HFF-Myc (cell line): ENCODE measurements around the gene ZSCAN1.

Source experiments
- DNase-seq: peaks from one replicate; pipeline ENCODE4 v3.0.0-alpha.2; 2011; ENCODE audit warnings: low read depth; ENCODE audit errors: extremely low read depth
- H3K4me3 ChIP-seq: replicated peaks from 2 replicates; pipeline ENCODE4 v1.5.1; 2011; ENCODE audit warnings: low read depth, mild to moderate bottlenecking, control low read depth, low read length
- TF ChIP-seq, protein P1 (sequence below): IDR thresholded peaks from 2 replicates; pipeline ENCODE4 v1.5.1; 2012; ENCODE audit warnings: mild to moderate bottlenecking, low read depth, low read length, control low read depth; ENCODE audit errors: missing control alignments

ZSCAN1 gene

DNA sequence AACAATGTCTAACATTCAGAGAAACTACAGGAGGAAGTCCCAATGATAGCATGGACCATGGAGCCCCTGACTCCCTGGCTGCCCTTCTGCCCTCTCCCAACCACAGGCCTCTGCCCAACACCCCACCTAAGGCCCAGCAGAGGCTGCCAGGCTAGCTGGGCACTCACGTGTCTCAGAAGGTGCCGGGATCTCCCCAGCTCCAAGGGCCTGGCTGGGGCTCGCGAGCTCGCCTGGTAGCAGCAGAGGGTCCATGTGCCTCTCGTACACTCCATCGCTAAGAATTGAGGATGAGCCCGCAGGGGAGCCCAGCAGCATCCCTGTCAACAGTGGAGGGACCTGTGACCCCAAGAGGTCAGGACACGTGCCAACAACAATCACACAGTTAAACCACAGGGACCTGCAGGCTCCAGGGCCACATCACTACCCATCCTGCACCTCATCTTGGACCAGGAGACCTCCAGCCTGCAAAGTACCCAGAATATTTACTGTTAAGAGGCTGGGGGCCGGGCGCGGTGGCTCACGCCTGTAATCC, 54.8 kb downstream of the ZSCAN1 start:
- TF ChIP-seq, protein P1, sequence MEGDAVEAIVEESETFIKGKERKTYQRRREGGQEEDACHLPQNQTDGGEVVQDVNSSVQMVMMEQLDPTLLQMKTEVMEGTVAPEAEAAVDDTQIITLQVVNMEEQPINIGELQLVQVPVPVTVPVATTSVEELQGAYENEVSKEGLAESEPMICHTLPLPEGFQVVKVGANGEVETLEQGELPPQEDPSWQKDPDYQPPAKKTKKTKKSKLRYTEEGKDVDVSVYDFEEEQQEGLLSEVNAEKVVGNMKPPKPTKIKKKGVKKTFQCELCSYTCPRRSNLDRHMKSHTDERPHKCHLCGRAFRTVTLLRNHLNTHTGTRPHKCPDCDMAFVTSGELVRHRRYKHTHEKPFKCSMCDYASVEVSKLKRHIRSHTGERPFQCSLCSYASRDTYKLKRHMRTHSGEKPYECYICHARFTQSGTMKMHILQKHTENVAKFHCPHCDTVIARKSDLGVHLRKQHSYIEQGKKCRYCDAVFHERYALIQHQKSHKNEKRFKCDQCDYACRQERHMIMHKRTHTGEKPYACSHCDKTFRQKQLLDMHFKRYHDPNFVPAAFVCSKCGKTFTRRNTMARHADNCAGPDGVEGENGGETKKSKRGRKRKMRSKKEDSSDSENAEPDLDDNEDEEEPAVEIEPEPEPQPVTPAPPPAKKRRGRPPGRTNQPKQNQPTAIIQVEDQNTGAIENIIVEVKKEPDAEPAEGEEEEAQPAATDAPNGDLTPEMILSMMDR, result no peak

DNA sequence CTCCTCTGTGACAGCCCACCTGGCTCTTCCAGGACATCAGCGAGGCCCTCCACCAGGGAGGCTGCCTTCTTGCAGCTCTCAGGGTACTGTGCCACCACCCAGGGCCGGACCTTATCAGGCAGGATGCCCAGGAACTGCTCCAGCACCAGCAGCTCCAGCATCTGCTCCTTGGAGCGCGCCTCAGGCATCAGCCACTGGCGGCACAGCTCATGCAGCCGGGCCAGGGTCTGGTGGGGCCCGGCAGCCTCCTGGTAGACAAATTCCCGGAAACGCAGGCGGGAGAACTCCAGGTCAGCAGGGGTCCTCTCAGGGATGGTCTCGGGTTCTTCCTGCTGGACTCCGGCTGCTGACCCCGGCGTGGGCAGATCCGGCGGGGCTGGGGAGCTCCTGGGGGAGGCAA, 56.0 kb downstream of the ZSCAN1 start:
- TF ChIP-seq, protein P1, result no peak

More for the DNA sequence above, 54.8 kb downstream of the ZSCAN1 start:
- no peak overlapping the region for H3K4me3 ChIP-seq
- DNase-seq, result no peak

DNA sequence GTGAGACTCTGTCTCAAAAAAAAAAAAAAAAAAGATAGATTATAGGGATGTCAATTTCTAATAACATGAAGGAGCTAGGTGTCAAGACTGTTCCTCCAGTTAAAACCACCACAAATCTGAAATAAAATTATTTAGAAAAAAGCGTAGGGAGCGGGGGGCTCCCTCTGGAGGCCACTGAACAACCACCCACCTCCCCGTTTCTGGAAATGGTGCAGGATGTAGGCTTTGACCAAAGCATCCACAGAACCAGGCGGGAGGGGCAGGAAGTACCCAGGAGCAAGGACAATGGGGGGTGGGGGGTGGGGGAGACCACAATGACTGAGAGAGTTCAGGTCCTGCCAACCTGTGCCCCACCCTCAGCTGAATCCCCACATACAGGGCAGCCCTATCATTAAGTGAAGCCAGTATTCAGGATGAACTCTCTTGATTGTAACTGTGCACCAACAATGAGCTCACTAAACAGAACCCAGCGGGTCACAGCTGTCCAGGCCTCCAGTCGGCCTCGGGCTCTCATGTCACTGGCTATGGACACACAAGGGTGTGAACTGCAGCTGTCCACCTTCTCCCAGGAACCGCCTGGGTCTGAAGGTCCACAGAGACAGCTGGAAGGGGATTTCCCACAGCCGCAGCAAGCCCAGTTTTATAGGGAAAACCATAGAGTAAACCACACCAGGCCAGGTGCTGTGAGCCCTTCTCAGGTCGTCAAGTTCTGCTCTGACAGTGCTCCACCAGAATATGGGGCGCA, 57.6 kb downstream of the ZSCAN1 start:
- no peak for DNase-seq
- TF ChIP-seq, protein P1, result no peak
- no peak overlapping the region for H3K4me3 ChIP-seq

More for the DNA sequence above, 56.0 kb downstream of the ZSCAN1 start:
- no peak for DNase-seq
- H3K4me3 ChIP-seq, result no peak overlapping the region

DNA sequence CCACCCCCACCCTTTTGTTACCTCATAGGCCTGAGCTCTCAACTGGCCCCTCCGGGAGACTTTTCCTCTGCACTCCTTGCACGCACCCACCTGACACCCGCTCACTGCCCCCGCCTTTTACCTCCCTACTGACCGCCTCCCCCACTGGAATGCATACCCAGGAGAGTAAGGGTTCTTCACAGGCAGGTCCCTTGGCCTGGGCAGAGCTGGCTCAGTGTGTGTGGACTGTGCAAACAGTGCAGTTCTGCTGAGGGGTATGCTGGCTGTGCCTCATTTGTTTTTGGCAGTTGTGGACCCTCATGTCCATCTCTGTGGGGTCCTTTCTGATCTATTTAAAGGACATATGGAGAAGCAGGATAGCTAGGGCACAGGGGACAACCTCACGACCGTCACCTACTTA, 59.2 kb downstream of the ZSCAN1 start:
- no peak for DNase-seq
- H3K4me3 ChIP-seq, result no peak overlapping the region
- TF ChIP-seq, protein P1, result no peak

DNA sequence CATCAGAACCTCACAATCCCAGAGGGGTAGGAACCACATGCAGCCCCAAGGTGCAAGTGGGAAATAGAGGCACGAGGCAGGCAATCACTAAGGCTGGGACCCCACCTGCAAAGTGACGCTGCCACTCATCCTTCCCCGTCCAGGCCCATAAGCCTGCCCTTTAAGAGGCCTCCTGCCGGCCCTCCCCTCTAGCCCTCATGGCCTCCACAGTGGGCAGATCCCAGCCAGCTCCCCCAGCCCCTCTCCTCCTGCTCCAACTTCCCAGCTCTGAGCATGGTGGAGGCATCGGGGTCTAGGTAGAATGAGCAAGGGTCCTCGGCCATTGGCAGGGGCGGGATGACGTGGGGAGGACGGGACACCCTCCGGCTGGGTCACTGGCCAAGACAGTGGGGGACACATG, 61.5 kb downstream of the ZSCAN1 start:
- TF ChIP-seq, protein P1, result no peak
- H3K4me3 ChIP-seq, result no peak overlapping the region
- DNase-seq, result no peak

DNA sequence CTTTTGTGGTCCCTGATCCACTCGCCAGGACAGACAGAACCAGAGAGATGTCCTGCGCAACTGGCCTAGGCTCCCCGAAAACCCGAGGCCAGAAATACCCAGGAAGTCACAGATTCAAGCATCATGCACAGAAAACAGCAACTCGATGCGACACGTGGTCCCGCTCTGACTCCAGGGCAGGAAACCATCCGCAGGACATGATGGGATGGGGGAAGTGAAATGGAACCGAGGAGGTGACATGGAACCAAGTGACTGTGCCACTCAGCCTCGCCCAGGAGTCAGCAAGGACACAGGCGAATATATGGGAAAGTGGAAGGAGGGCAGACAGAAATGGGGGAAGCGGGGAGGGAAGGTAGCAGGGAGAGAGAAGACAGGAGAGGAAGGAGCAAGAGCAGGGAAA, 63.1 kb downstream of the ZSCAN1 start:
- TF ChIP-seq, protein P1, result no peak
- DNase-seq, result no peak
- H3K4me3 ChIP-seq, result no peak overlapping the region
